ENCODE data around the gene LZTS2. TPM values are rescaled to one million over a fixed set of nuclear protein-coding genes. Genes with fewer than 3 reads are reported as not detected.
"Not testable (repeated sequence)": the region's sequence is repeated elsewhere in the genome, so short reads cannot be mapped to it uniquely, and the experiment has no call there.

The LZTS2 gene
- total RNA-seq, 1 donor from 2014 or later: 19.2 TPM

DNA sequence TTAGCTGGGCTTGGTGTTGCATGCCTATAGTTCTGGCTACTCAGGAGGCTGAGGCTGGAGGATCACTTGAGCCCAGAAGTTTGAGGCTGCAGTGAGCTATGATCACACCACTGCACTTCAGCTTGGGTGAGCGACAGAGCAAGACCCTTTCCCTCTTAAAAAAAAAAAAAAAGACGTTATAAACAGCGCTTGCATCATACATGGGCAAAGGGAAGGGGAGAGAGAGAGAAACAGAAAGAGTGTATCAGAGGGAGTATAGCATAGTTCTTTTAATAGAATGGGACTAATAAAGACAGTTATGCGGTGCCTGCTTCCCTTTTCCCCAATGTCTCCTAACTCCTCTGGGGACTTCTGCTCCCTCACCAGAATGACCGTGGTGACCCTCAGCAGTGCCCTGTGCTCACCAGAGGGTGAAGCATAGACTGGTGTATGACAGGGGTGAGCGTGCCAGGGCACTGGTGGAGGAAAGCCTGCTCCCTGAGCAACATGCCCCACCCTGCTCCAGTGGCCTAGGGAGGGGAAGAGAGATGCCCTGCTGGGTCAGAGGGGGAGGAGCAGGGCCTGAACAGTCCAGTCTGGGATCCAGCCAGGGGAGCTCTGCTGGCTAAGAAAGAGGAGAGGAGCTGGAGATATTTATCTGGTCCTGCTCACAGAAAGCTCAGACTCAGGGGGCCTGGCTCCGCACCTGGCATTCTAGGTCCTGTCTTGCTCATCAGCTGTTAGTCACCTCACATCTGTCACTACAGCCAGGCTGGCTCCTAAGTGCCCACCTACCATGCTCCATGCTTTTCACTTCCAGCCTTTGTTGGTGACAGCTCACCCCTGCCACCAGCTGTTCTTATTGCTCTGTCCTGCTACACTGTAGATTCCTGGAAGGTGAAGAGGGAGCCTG is 29.1 kb downstream of the LZTS2 start:
- peaks cover 12% of the 10 kb centered on the region for H3K4me1 Mint-ChIP-seq (ENCODE audit: low read depth)
- intact Hi-C loops (cut with micrococcal nuclease): no loop called here
- no peaks in the 10 kb centered on the region for H3K9me3 Mint-ChIP-seq
- DNase-seq (ENCODE audit: low spot score): no peak
- H3K4me3 Mint-ChIP-seq (ENCODE audit: low read depth): no peak overlapping the region
- H3K36me3 Mint-ChIP-seq (ENCODE audit: low read depth): peaks cover 5% of the 10 kb centered on the region
- no peak overlapping the region for H3K27ac Mint-ChIP-seq
- peaks cover 21% of the 10 kb centered on the region for H3K27me3 Mint-ChIP-seq (ENCODE audit: low read depth)

DNA sequence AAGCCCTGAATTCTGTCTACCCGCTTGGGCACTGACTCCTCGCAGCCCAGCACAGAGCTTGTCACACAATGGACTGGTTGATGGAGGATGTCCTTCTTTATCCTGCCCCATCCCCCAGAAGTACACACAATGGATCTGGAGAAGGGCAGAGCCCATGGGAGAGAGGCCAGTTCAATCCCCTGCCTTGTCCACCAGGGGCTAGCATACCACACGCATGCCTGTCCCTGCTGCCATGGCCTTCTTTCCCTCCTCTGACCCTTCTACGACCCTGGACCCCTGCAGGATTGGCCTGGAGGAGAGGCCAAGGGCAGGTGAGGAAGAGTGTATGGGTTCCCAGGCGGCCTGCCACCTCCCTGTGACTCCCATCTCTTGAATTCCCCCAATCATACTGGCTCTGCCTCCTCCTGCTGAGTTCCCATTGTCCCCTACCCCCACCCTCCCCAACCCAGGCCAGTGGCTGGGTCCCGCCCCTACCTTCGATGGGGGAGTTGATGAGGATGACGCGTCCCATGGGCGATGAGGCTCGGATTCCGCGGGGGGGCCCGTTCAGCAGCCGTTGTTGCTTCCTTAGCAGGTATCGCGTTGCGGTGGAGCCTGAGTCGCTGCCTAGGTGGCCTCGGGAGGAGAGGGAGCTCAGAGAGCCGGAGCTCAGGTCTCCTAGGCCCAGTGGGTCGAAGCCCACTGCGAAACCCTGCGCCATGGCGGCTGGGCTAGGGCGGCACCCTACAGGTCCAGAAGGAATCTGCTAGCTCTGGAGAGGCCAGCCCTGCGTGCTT is 30.1 kb downstream of the LZTS2 start:
- no peaks in the 10 kb centered on the region for H3K9me3 Mint-ChIP-seq
- H3K27ac Mint-ChIP-seq: no peak overlapping the region
- DNase-seq (ENCODE audit: low spot score): no peak
- H3K27me3 Mint-ChIP-seq (ENCODE audit: low read depth): peaks cover 21% of the 10 kb centered on the region
- intact Hi-C loops (cut with micrococcal nuclease): loop anchor here (5.0 kb wide), 1 partner anchor 323 kb away; the partner anchor contains the start of gene BTRC
- H3K4me1 Mint-ChIP-seq (ENCODE audit: low read depth): peaks cover 15% of the 10 kb centered on the region
- H3K36me3 Mint-ChIP-seq (ENCODE audit: low read depth): peaks cover 5% of the 10 kb centered on the region
- no peak overlapping the region for H3K4me3 Mint-ChIP-seq (ENCODE audit: low read depth)

DNA sequence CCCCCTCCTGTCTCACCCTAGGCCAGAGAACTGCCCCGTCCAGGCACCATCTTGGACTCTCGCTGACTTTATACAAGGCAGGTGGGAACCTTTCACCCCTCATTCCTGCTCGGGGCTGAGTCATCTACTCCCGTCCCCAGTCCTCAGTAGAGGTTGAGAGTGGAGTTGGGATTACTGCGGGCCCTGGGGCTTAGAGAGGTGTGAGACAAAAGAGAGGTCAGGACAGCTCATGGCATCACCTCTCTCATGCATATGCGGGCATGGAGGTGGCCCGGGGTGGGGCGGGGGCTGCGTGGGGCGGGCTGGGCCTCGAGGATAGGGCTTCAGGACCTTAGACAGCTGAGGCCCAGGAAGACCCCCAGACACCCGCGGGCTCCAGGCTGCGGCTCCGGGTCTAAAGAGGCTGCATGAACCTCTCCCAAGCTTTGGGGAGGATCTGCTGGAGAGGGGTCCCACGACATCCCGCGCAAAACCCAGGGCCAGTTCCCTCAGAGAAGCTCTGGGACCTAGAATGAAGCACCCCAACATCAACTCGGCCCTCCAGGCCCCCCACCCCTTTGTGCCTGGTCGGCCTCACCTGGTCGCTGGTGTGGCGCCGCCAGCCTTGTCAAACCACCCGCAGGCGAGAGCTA is 31.0 kb downstream of the LZTS2 start:
- no peak for DNase-seq (ENCODE audit: low spot score)
- Mint-ChIP-seq H3K27ac (no peak overlapping the region), H3K4me1 (ENCODE audit: low read depth) (peaks cover 15% of the 10 kb centered on the region), H3K9me3 (no peaks in the 10 kb centered on the region), H3K4me3 (ENCODE audit: low read depth) (peak overlapping the region; percentile 85), H3K36me3 (ENCODE audit: low read depth) (peaks cover 8% of the 10 kb centered on the region), H3K27me3 (ENCODE audit: low read depth) (peaks cover 21% of the 10 kb centered on the region)
- intact Hi-C loops (cut with micrococcal nuclease): loop anchor here (1.0 to 5.0 kb wide), 2 partner anchors 30 to 322 kb away; partner anchors contain the start of gene BTRC

DNA sequence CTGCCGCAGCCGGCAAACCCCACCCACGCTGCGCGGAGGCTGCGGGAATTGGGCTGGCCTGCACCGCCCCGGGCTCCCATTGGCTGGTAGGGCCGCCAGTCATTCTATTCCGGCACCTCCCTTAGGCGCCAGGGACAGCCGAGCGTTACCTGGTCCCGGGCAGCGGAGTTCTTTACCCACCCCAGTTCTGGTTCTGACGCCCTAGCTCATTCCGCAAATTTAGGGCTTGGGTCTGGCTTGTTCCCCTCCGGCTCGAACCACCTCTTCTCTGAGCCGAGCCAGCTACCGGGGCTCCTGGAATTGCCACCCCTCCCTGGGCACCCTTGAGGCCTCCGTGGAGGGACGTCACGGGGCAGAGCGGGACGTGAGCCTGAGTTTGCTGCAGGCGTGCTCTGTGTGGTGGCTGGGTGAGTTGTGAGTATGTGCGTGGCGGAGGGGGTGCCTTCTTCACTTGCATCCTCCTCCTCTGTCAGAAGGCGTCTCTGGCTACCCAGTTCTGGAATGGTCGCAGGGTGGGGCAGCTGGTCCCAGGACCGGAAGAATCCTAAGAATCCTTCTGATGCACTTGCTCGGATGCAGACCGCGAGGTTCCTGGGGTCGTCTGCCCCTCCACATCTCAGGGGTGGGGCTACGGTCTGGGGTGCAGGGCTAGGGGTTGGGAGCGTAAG is 31.7 kb downstream of the LZTS2 start, which contains the start of the genes PDZD7 and SFXN3:
Gene PDZD7, minus strand, starts transcription at position 2 of the 668 bp plus-strand sequence. CDS start 910 bp downstream, outside the sequence.
Gene SFXN3, plus strand, starts transcription at position 107 of the 668 bp plus-strand sequence. CDS start 3,461 bp downstream, outside the sequence.
- Mint-ChIP-seq H3K9me3 (no peaks in the 10 kb centered on the region), H3K4me3 (ENCODE audit: low read depth) (peak within 1 kb of the TSS; percentile 85), H3K27ac (peak within 1 kb of the TSS; percentile 94), H3K36me3 (ENCODE audit: low read depth) (peaks cover 15% of the 10 kb centered on the region), H3K27me3 (ENCODE audit: low read depth) (peaks cover 21% of the 10 kb centered on the region), H3K4me1 (ENCODE audit: low read depth) (peaks cover 15% of the 10 kb centered on the region)
- intact Hi-C loops (cut with micrococcal nuclease): loop anchor here (1.0 to 5.0 kb wide), 2 partner anchors 29 to 321 kb away; partner anchors contain the start of gene BTRC
- peak; percentile 94 for DNase-seq (ENCODE audit: low spot score)

DNA sequence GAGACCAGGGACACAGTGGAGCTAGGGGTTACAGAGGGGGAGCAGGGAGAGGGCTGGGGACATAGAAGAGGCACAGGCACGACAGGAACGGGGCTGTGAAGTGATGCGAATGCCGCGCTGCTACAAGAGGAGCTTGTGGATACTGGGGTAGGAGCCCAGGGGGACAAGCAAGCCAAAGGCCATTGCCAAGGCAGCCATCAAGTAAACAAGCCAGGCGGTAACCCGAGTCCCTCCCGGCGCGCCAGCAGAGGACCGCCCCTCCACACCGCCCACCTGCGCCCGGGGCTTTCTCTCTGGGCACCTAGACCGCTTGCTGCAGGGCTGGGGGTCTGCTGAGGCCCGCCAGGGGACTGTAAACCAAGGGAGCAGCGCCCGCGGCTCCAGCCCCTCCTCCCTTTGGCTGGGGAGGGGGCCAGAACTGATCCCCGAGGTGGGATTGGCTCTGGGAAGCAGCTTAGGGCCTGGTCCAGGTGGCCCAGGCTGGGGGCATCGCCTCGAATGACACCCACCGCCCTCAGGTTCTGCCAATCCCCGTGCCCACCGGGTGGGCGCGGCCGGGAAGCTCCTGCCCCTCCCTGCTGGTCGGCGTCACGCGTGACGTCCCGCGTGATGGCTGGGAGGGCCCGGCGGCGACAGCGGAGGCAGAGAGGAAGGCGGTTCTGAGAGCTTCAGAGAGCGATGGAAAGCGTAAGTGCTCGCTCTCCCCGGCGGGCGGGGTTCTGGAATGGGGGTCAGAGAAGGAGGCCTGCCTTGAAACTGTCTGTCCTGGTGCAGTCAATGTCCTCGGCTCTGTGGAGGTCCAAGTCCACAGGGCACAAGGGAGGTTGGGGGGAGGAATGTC is 32.4 kb downstream of the LZTS2 start:
- intact Hi-C loops (cut with micrococcal nuclease): loop anchor here (1.0 to 5.0 kb wide), 5 partner anchors 10 to 320 kb away; partner anchors contain the start of genes BTRC and LZTS2
- Mint-ChIP-seq H3K27ac (peak overlapping the region; percentile 94), H3K27me3 (ENCODE audit: low read depth) (peaks cover 19% of the 10 kb centered on the region), H3K9me3 (no peaks in the 10 kb centered on the region), H3K4me1 (ENCODE audit: low read depth) (peaks cover 15% of the 10 kb centered on the region), H3K4me3 (ENCODE audit: low read depth) (peak overlapping the region; percentile 85), H3K36me3 (ENCODE audit: low read depth) (peaks cover 21% of the 10 kb centered on the region)
- peak; percentile 67 for DNase-seq (ENCODE audit: low spot score)

DNA sequence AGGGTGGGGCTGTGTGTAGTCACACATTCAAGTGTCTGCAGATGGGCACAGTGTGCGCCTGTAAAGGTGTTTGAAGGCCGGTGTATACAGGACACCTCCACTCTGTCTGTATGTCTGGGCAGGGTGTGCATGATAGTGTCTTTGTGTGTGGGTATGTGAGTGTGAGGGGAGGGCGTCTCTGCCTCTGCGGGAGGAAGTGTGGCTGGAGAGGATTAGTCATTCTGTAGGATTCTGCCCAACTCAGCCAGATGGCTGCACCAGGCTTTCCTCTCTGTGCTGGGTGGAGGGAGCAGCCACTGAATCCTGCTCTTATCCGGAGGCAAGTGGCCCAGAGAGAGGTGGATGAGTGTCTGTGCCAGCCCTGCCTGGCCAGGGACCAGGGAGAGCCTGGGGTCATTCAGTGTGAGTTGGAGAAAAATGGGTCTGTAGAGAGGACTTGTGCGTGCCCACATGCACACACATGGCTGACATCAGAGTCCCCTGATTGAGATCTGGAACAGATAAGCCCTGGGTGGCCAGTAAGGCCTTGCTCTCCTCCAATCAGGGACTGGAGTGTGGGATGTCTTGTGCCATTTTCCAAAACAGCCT is 33.1 kb downstream of the LZTS2 start:
- H3K27me3 Mint-ChIP-seq (ENCODE audit: low read depth): peaks cover 16% of the 10 kb centered on the region
- H3K36me3 Mint-ChIP-seq (ENCODE audit: low read depth): peaks cover 28% of the 10 kb centered on the region
- DNase-seq (ENCODE audit: low spot score): peak; percentile 47
- H3K4me1 Mint-ChIP-seq (ENCODE audit: low read depth): peaks cover 15% of the 10 kb centered on the region
- H3K4me3 Mint-ChIP-seq (ENCODE audit: low read depth): peak overlapping the region; percentile 85
- intact Hi-C loops (cut with micrococcal nuclease): loop anchor here (1.0 to 5.0 kb wide), 4 partner anchors 10 to 320 kb away; partner anchors contain the start of genes BTRC and LZTS2
- H3K9me3 Mint-ChIP-seq: no peaks in the 10 kb centered on the region
- peak overlapping the region; percentile 93 for H3K27ac Mint-ChIP-seq

DNA sequence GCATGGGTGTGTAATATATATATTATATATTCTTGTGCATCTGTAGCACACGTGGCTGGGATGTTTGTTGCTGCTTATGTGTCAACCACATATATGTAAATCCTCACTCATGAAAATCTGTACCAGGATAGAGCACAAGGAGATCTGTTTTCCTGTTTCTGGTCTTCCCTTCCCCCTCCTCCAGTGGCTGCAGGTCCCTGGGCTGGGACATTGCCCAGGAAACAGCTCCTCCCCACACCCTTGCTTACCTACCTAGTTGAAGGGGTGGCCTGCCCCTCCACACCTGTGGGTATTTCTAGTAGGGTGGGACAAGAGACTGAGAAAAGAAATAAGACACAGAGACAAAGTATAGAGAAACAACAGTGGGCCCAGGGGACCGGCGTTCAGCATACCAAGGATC is 33.7 kb downstream of the LZTS2 start:
- Mint-ChIP-seq H3K4me1 (ENCODE audit: low read depth) (peaks cover 15% of the 10 kb centered on the region), H3K36me3 (ENCODE audit: low read depth) (peaks cover 34% of the 10 kb centered on the region), H3K9me3 (no peaks in the 10 kb centered on the region), H3K27me3 (ENCODE audit: low read depth) (peaks cover 13% of the 10 kb centered on the region), H3K27ac (peak overlapping the region; percentile 72), H3K4me3 (ENCODE audit: low read depth) (peak overlapping the region; percentile 62)
- intact Hi-C loops (cut with micrococcal nuclease): loop anchor here (2.0 to 5.0 kb wide), 3 partner anchors 20 to 319 kb away; partner anchors contain the start of genes BTRC and LZTS2
- DNase-seq (ENCODE audit: low spot score): no peak

DNA sequence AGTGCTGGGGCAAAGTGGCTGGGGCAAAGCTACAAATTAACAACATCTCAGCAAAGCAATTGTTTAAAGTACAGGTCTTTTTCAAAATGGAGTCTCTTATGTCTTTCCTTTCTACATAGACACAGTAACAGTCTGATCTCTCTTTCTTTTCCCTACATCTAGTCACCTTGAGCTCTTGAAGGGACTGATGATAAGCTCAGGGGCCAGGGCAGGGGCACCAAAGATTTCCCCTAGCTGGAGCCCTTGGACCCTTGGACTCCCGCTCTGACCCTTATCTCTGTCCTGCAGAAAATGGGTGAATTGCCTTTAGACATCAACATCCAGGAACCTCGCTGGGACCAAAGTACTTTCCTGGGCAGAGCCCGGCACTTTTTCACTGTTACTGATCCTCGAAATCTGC is 34.8 kb downstream of the LZTS2 start:
- peaks cover 38% of the 10 kb centered on the region for H3K36me3 Mint-ChIP-seq (ENCODE audit: low read depth)
- H3K9me3 Mint-ChIP-seq; DNase-seq (ENCODE audit: low spot score); H3K4me3 Mint-ChIP-seq (ENCODE audit: low read depth); H3K27me3 Mint-ChIP-seq (ENCODE audit: low read depth); H3K27ac Mint-ChIP-seq: not testable (repeated sequence)
- peaks cover 15% of the 10 kb centered on the region for H3K4me1 Mint-ChIP-seq (ENCODE audit: low read depth)
- intact Hi-C loops (cut with micrococcal nuclease): loop anchor here (5.0 kb wide), 1 partner anchor 318 kb away; the partner anchor contains the start of gene BTRC

DNA sequence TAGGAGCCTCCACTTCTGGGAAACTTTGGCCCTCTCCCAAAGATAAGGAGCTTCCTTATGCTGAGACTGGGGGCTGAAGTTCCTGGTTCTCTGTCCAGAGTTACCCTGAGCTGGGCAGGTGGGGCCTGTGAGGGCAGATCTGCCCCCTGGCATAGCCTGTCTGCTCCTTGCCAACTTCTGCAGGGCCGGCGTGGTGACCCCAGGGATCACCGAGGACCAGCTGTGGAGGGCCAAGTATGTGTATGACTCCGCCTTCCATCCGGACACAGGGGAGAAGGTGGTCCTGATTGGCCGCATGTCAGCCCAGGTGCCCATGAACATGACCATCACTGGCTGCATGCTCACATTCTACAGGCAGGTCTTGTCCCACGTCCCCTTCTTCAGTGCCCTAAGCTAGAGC is 35.7 kb downstream of the LZTS2 start:
- peaks cover 38% of the 10 kb centered on the region for H3K36me3 Mint-ChIP-seq (ENCODE audit: low read depth)
- no peak overlapping the region for H3K4me3 Mint-ChIP-seq (ENCODE audit: low read depth)
- H3K27ac Mint-ChIP-seq: no peak overlapping the region

DNA sequence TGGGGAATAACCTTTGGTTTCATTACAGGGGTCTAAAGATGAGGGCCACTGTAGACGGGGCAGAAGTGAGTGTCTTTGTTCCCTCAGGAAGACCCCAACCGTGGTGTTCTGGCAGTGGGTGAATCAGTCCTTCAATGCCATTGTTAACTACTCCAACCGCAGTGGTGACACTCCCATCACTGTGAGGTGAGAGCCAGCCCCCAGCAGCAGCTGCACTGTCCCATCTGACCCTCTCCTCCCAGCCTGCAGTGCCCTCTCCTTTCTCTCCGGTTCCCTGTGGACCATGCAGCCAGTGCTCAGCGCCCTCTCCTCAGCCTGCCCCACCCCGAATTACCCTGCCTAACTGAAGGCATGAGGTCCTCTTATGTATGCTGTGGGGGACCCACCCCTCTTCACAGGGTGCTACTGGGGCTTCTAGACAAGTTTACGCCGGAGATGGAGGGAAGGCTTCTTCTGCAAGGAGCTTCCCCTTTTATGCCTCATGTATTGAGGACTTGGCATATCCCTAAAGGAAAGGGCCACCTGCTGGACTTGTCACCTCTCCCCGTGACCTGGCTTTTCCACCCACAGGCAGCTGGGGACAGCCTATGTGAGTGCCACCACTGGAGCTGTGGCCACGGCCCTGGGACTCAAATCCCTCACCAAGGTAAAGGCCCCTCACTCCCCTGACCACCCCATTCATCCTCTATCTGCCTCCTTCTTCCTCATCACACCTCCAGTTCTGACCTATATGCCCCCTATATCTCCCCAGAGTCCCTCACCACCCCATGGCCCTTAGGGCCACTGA is 36.5 kb downstream of the LZTS2 start:
- Mint-ChIP-seq H3K4me3 (ENCODE audit: low read depth) (no peak overlapping the region), H3K36me3 (ENCODE audit: low read depth) (peaks cover 40% of the 10 kb centered on the region), H3K4me1 (ENCODE audit: low read depth) (peaks cover 17% of the 10 kb centered on the region), H3K27me3 (ENCODE audit: low read depth) (no peaks in the 10 kb centered on the region), H3K9me3 (no peaks in the 10 kb centered on the region), H3K27ac (no peak overlapping the region)
- DNase-seq (ENCODE audit: low spot score): no peak
- intact Hi-C loops (cut with micrococcal nuclease): no loop called here

More for the DNA sequence above, 35.7 kb downstream of the LZTS2 start:
- Mint-ChIP-seq H3K27me3 (ENCODE audit: low read depth) (peaks cover 2% of the 10 kb centered on the region), H3K9me3 (no peaks in the 10 kb centered on the region), H3K4me1 (ENCODE audit: low read depth) (peaks cover 15% of the 10 kb centered on the region)
- DNase-seq (ENCODE audit: low spot score): no peak
- intact Hi-C loops (cut with micrococcal nuclease): no loop called here

Data from activated T-helper 2 cell treated with anti-CD3 and anti-CD28 coated beads, Interferon-gamma antibody, Interleukin-2, Interleukin-4, amounts not matched to agents 10 μg/mL and 5 μg/mL and 100 μg/mL, durations not matched to agents 14 hours and 24 hours and 36 hours (primary cell).